Mammary epithelial cell (primary cell): ENCODE results near the gene CCDC78.

Source experiments
- CTCF ChIP-seq, 2 donors: IDR thresholded peaks in 1 of 2; conservative IDR thresholded peaks in 1 of 2; 2 replicates each; pipeline ENCODE4 v1.5.1; 2011 to 2012; ENCODE audit warnings: inconsistent platforms in 2 of 2, low read length in 2 of 2, mild to moderate bottlenecking in 2 of 2, control low read depth in 1 of 2, low read depth in 1 of 2; ENCODE audit not compliant: insufficient read depth in 1 of 2; ENCODE audit errors: extremely low read depth in 1 of 2
- EZH2 ChIP-seq: IDR thresholded peaks from 2 replicates; pipeline ENCODE4 v1.6.1; 2012; ENCODE audit warnings: low read length, inconsistent platforms, borderline replicate concordance

GRCh38 chr16:706189-707061, 19.8 kb downstream of the CCDC78 start:
- TF ChIP-seq CTCF (conservative IDR thresholded peaks at IDR 0.05 in 1 of 2, IDR thresholded peaks at IDR 0.05 in 1 of 2; ENCODE audit: extremely low read depth in 1 of 2, insufficient read depth in 1 of 2, low read depth in 1 of 2, low read length in 2 of 2) (no peak), EZH2 (peak; percentile 9)
